Sigmoid colon (tissue), 4 donors: Measurements from ENCODE around the gene FGB.

Experiments used
- CTCF ChIP-seq, 4 experiments: fragments of 450-650 bp in 3 of 4; fragments of 200-600 bp in 1 of 4; IDR thresholded peaks; one replicate each; pipeline ENCODE4 v1.5.1; 2016 to 2019; ENCODE audit warnings: antibody characterized with exemption in 4 of 4, mild to moderate bottlenecking in 3 of 4, moderate library complexity in 2 of 4
- EP300 ChIP-seq, 4 donors: sonication (generic); formaldehyde crosslinking; IDR thresholded peaks; one replicate each; pipeline ENCODE4 v1.6.1; 2017; ENCODE audit warnings: antibody characterized with exemption in 4 of 4
- POLR2AphosphoS5 ChIP-seq, 4 donors: sonication (generic); formaldehyde crosslinking; IDR thresholded peaks; one replicate each; pipeline ENCODE4 v1.6.1; 2017; ENCODE audit warnings: antibody characterized with exemption in 4 of 4

- TF ChIP-seq POLR2AphosphoS5 (IDR thresholded peaks at IDR 0.05) (no peak), CTCF (IDR thresholded peaks at IDR 0.05) (no peak), EP300 (IDR thresholded peaks at IDR 0.05) (no peak)
Measured at GRCh38 chr4:154583230-154583629, 20.4 kb downstream of the FGB start.
